IMR-90 (cell line): Measurements from ENCODE around the gene TAF3. TPM values are rescaled to one million over a fixed set of nuclear protein-coding genes. Genes with fewer than 3 reads are reported as not detected.

ENCODE experiments used
- ATAC-seq: fragments of 200-7000 bp; cut with Tn5 transposase; 2 replicates; pipeline ENCODE4 v1.9.1; 2020; ENCODE audit warnings: low read depth, mild to moderate bottlenecking, moderate library complexity
- BruUV-seq: library from RNA; stranded (reverse); fragments of 400-500 nt; replicated peaks from 2 replicates; lab custom pipeline; 2021; lab: Mats Ljungman, UMichigan
- CTCF ChIA-PET: fragments of 300-600 bp; formaldehyde crosslinking; extraction: SDS; loops from one replicate; lab custom pipeline; 2021; ENCODE audit warnings: antibody characterized with exemption; lab: Yijun Ruan, JAX
- POLR2A ChIA-PET: fragments of 300-600 bp; sonication (Branson Sonifier 250); formaldehyde crosslinking; loops from one replicate; lab custom pipeline; 2022; ENCODE audit warnings: antibody characterized with exemption; ENCODE audit not compliant: unreplicated experiment; lab: Charles Lee
- DNase-seq: peaks from one replicate; pipeline ENCODE4 v3.0.0; 2013
- H2AFZ ChIP-seq: replicated peaks from 2 replicates; pipeline ENCODE3; 2013; ENCODE audit warnings: low read length, mild to moderate bottlenecking; ENCODE audit not compliant: poor library complexity
- H2AK5ac ChIP-seq: 2 replicates; pipeline ENCODE4 v1.6.1; 2013; ENCODE audit warnings: low read depth, low read length, inconsistent platforms
- H2AK9ac ChIP-seq: replicated peaks from 2 replicates; pipeline ENCODE3; 2013; ENCODE audit warnings: mild to moderate bottlenecking, low read depth, low read length, moderate library complexity; ENCODE audit not compliant: poor library complexity
- H2BK120ac ChIP-seq: 2 replicates; pipeline ENCODE4 v1.6.1; 2013; ENCODE audit warnings: low read depth, low read length, inconsistent platforms
- H2BK15ac ChIP-seq: 3 replicates; pipeline ENCODE4 v1.6.1; 2013; ENCODE audit warnings: low read depth, low read length, inconsistent platforms
- H2BK20ac ChIP-seq: 2 replicates; pipeline ENCODE4 v1.6.1; 2013; ENCODE audit warnings: low read depth, mild to moderate bottlenecking, inconsistent platforms, low read length, moderate library complexity
- H2BK5ac ChIP-seq: 2 replicates; pipeline ENCODE4 v1.6.1; 2013; ENCODE audit warnings: mild to moderate bottlenecking, low read depth, low read length, inconsistent platforms; ENCODE audit not compliant: poor library complexity, severe bottlenecking
- H3K14ac ChIP-seq: replicated peaks from 2 replicates; pipeline ENCODE4 v1.6.1; 2013; ENCODE audit warnings: low read depth, low read length, inconsistent platforms
- H3K18ac ChIP-seq: 2 replicates; pipeline ENCODE4 v1.6.1; 2013; ENCODE audit warnings: low read depth, low read length, control low read depth
- H3K23ac ChIP-seq: 2 replicates; pipeline ENCODE4 v1.6.1; 2013; ENCODE audit warnings: low read depth, low read length, inconsistent platforms
- H3K27ac ChIP-seq: 2 replicates; pipeline ENCODE4 v1.5.1; 2013; ENCODE audit warnings: mild to moderate bottlenecking, control low read depth, low read length; ENCODE audit not compliant: insufficient read depth
- H3K27me3 ChIP-seq: 2 replicates; pipeline ENCODE4 v1.6.1; 2013; ENCODE audit warnings: low read length; ENCODE audit not compliant: control insufficient read depth, insufficient read depth
- H3K36me3 ChIP-seq: 2 replicates; pipeline ENCODE4 v1.6.1; 2013; ENCODE audit warnings: low read length, mixed read lengths; ENCODE audit not compliant: control insufficient read depth, insufficient read depth
- H3K4ac ChIP-seq: 2 replicates; pipeline ENCODE4 v1.6.1; 2013; ENCODE audit warnings: low read depth, low read length, inconsistent platforms
- H3K4me1 ChIP-seq: 2 replicates; pipeline ENCODE4 v1.6.1; 2013; ENCODE audit warnings: low read length, mixed read lengths; ENCODE audit not compliant: control insufficient read depth, insufficient read depth
- H3K4me2 ChIP-seq: 2 replicates; pipeline ENCODE4 v1.6.1; 2013; ENCODE audit warnings: low read depth, mild to moderate bottlenecking, control low read depth, low read length, moderate library complexity
- H3K4me3 ChIP-seq: 2 replicates; pipeline ENCODE4 v1.5.1; 2013; ENCODE audit warnings: low read depth, mild to moderate bottlenecking, control low read depth, low read length, moderate library complexity; ENCODE audit not compliant: insufficient read depth
- H3K56ac ChIP-seq: 2 replicates; pipeline ENCODE4 v1.6.1; 2013; ENCODE audit warnings: low read length, inconsistent platforms; ENCODE audit not compliant: insufficient read depth; ENCODE audit errors: extremely low read depth
- H3K79me1 ChIP-seq, 2 experiments: 2 replicates each; pipeline ENCODE4 v1.6.1; 2013; ENCODE audit warnings: low read length in 2 of 2, inconsistent platforms in 1 of 2, low read depth in 1 of 2
- H3K9ac ChIP-seq: 2 replicates; pipeline ENCODE4 v1.6.1; 2013; ENCODE audit warnings: low read depth, low read length, control low read depth
- H3K9me1 ChIP-seq: 2 replicates; pipeline ENCODE4 v1.6.1; 2013; ENCODE audit warnings: low read length, inconsistent platforms; ENCODE audit not compliant: insufficient read depth
- H3K9me3 ChIP-seq: 2 replicates; pipeline ENCODE4 v1.6.1; 2013; ENCODE audit warnings: low read length; ENCODE audit not compliant: control insufficient read depth, insufficient read depth
- H4K20me1 ChIP-seq: 2 replicates; pipeline ENCODE4 v1.6.1; 2013; ENCODE audit warnings: low read length, inconsistent platforms; ENCODE audit not compliant: insufficient read depth
- H4K5ac ChIP-seq: 2 replicates; pipeline ENCODE4 v1.6.1; 2013; ENCODE audit warnings: mild to moderate bottlenecking, low read depth, low read length, control low read depth
- H4K8ac ChIP-seq, 2 experiments: 2 replicates each; pipeline ENCODE4 v1.6.1; 2013; ENCODE audit warnings: low read depth in 2 of 2, low read length in 2 of 2, control low read depth in 1 of 2, inconsistent platforms in 1 of 2
- H4K91ac ChIP-seq: 2 replicates; pipeline ENCODE4 v1.6.1; 2013; ENCODE audit warnings: low read depth, low read length, inconsistent platforms; ENCODE audit not compliant: insufficient read depth
- BHLHE40 ChIP-seq: fragments of 150-350 bp; IDR thresholded peaks from 2 replicates; pipeline ENCODE4 v1.6.1; 2016; ENCODE audit warnings: mild to moderate bottlenecking, low read depth, low read length
- CEBPB ChIP-seq: IDR thresholded peaks from 2 replicates; pipeline ENCODE4 v1.6.1; 2012; ENCODE audit warnings: low read depth, low read length, improper control_type of control experiment
- CHD1 ChIP-seq: IDR thresholded peaks from 2 replicates; pipeline ENCODE4 v1.6.1; 2012; ENCODE audit warnings: low read depth, low read length, improper control_type of control experiment
- CTCF ChIP-seq: conservative IDR thresholded peaks from 2 replicates; pipeline ENCODE4 v1.5.1; 2012; ENCODE audit warnings: mild to moderate bottlenecking, low read depth, low read length, improper control_type of control experiment
- FOS ChIP-seq: fragments of 150-350 bp; IDR thresholded peaks from 2 replicates; pipeline ENCODE4 v1.6.1; 2016; ENCODE audit warnings: low read depth, low read length
- MAFK ChIP-seq: IDR thresholded peaks from 2 replicates; pipeline ENCODE4 v1.6.1; 2012; ENCODE audit warnings: low read depth, low read length, improper control_type of control experiment
- MAZ ChIP-seq: IDR thresholded peaks from 2 replicates; pipeline ENCODE4 v1.6.1; 2012; ENCODE audit warnings: low read depth, mild to moderate bottlenecking, low read length, improper control_type of control experiment, moderate library complexity, borderline replicate concordance
- MXI1 ChIP-seq: IDR thresholded peaks from 2 replicates; pipeline ENCODE4 v1.6.1; 2012; ENCODE audit warnings: low read depth, mild to moderate bottlenecking, low read length, moderate library complexity, borderline replicate concordance
- NFE2L2 ChIP-seq: fragments of 150-350 bp; IDR thresholded peaks from 2 replicates; pipeline ENCODE4 v1.6.1; 2016; ENCODE audit warnings: low read depth, mild to moderate bottlenecking, low read length
- POLR2A ChIP-seq: IDR thresholded peaks from 2 replicates; pipeline ENCODE4 v1.6.1; 2012; ENCODE audit warnings: mild to moderate bottlenecking, low read depth, low read length
- RAD21 ChIP-seq: IDR thresholded peaks from 2 replicates; pipeline ENCODE4 v1.6.1; 2012; ENCODE audit warnings: low read length, improper control_type of control experiment
- RCOR1 ChIP-seq: IDR thresholded peaks from 2 replicates; pipeline ENCODE4 v1.6.1; 2012; ENCODE audit warnings: mild to moderate bottlenecking, low read length, improper control_type of control experiment; ENCODE audit not compliant: insufficient replicate concordance
- RFX5 ChIP-seq: IDR thresholded peaks from 2 replicates; pipeline ENCODE4 v1.8.0; 2012; ENCODE audit warnings: low read depth, mild to moderate bottlenecking, low read length, moderate library complexity
- SMC3 ChIP-seq: fragments of 150-350 bp; IDR thresholded peaks from 2 replicates; pipeline ENCODE4 v1.6.1; 2016; ENCODE audit warnings: low read depth, mild to moderate bottlenecking, antibody characterized with exemption, low read length, moderate library complexity
- WGBS, 2 experiments: methylation state at CpG; one replicate each; pipeline versions ENCODE4 v1.1.5 to v1.1.7; 2013; ENCODE audit warnings: missing lambda C conversion rate in 2 of 2; ENCODE audit not compliant: insufficient read length in 1 of 2; ENCODE audit errors: extremely low coverage in 2 of 2; 5-methylcytosine and 5-hydroxymethylcytosine counted together
- dilution Hi-C: fragments of 300-500 bp; cut with HindIII; formaldehyde crosslinking; loops from one replicate; pipeline ENCODE4 v1.14.3; 2018; ENCODE audit warnings: low sequenced_read_pairs; ENCODE audit not compliant: unreplicated experiment
- in situ Hi-C: fragments of 300-500 bp; cut with MboI; formaldehyde crosslinking; loops from 3 replicates; pipeline ENCODE4 v1.14.3; 2019; ENCODE audit warnings: low sequenced_read_pairs, inconsistent platforms, mixed read lengths
- intact Hi-C: fragments of 100-400 bp; cut with micrococcal nuclease; formaldehyde crosslinking; loops from 2 replicates; pipeline ENCODE4 v1.10.0; 2022
- polyA plus RNA-seq, 3 experiments: library from polyadenylated mRNA; depleted of rRNA; stranded (reverse); fragments of >200 nt; gene quantifications; 2 replicates each; pipeline ENCODE4 v1.2.3, GENCODE V29; 2012; ENCODE audit warnings: low replicate concordance in 1 of 3
- total RNA-seq: library from RNA; depleted of rRNA; stranded (reverse); fragments of >200 nt; gene quantifications from 2 replicates; pipeline ENCODE4 v1.2.3, GENCODE V29; 2012

Gene TAF3
- total and polyA plus RNA-seq, 2 of the 4 experiments (the other 2 are of a cell fraction), result 1.4 to 2.3 TPM

GRCh38 chr10:8036506-8037198 is 218.3 kb downstream of the TAF3 start (continued):
- no peak for TF ChIP-seq MXI1
- TF ChIP-seq BHLHE40, result no peak
- TF ChIP-seq POLR2A, result no peak
- no peak for TF ChIP-seq MAFK

- in situ Hi-C loops (no loop called here), dilution Hi-C loops (no loop called here), intact Hi-C loops (no loop called here)
- Histone ChIP-seq H2AK9ac (no peak overlapping the region), H3K14ac (no peak overlapping the region), H3K9ac (no peak overlapping the region), H2BK15ac (no peak overlapping the region), H4K91ac (no peak overlapping the region), H2BK5ac (no peak overlapping the region), H4K5ac (no peak overlapping the region), H3K27me3 (peaks cover 95% of the 10 kb centered on the region), H3K79me1 (no peaks in the 10 kb centered on the region), H2BK20ac (no peak overlapping the region), H2AK5ac (no peak overlapping the region), H3K9me1 (no peaks in the 10 kb centered on the region), H3K18ac (no peak overlapping the region), H4K8ac (no peak overlapping the region), H3K27ac (no peak overlapping the region), H3K4ac (no peak overlapping the region), H3K4me2 (no peak overlapping the region), H3K4me1 (no peaks in the 10 kb centered on the region; the same call in 1 of the 2 replicates), H3K36me3 (no peaks in the 10 kb centered on the region), H3K56ac (no peak overlapping the region), H3K4me3 (no peak overlapping the region), H3K9me3 (peaks cover 19% of the 10 kb centered on the region), H3K23ac (no peak overlapping the region), H4K20me1 (no peaks in the 10 kb centered on the region; the same call in 1 of the 2 replicates), H2BK120ac (no peak overlapping the region), H2AFZ (no peak overlapping the region)
- CTCF ChIA-PET, result interaction anchor here (0.7 kb wide), 1 partner anchor 172 kb away, joined by 3 read pairs; no protein-coding TSS in a partner anchor
- BruUV-seq, result no TSS peak
- POLR2A ChIA-PET, result no interaction called here
- ATAC-seq (no peak), DNase-seq (no peak)
- 0% methylated on average over 5 of the region's 32 CpGs; no CpG with 5 or more reads in 1 of the 2 experiments for WGBS, 2 experiments
- TF ChIP-seq RFX5 (no peak), SMC3 (no peak), MAFK (no peak), CEBPB (no peak), NFE2L2 (no peak), BHLHE40 (no peak), CHD1 (no peak), MXI1 (no peak), FOS (no peak), CTCF (no peak), RCOR1 (no peak), MAZ (no peak), POLR2A (no peak), RAD21 (no peak)
These were observed 219.0 kb downstream of the TAF3 start for GRCh38 chr10:8037199-8037801.
